ENCODE measurements around the gene S100A12.

DNA sequence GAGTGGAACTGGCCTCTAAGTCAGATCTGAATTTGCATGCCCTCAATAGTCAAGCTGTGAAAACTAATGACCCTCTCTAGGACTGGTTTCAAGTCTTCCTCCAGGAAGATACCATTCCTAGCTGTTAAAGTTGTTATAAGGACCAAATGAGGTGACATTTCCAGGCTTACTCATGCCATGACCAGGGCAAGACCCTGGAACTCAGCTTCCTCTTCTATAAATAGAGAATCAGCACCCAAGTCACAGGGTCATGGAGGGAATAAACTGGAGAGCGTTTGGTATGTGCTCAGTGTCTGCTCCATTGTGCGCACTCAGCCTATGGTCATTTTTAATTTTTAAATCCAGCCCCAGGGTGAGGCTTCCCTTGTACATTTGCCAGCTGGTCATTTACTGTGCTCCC, 15.2 kb downstream of the S100A12 start:
- TF ChIP-seq ZFP3 (CRISPR knock-in tag; IDR thresholded peaks at IDR 0.05), result no peak
- no peak for TF ChIP-seq ARNTL (CRISPR knock-in tag; IDR thresholded peaks at IDR 0.05; ENCODE audit: borderline replicate concordance, low read depth)
- no peak for TF ChIP-seq ZFP30 (CRISPR knock-in tag; IDR thresholded peaks at IDR 0.05)
- no peak for TF ChIP-seq BACH2 (CRISPR knock-in tag; IDR thresholded peaks at IDR 0.05; ENCODE audit: borderline replicate concordance)
- TF ChIP-seq, protein P1, sequence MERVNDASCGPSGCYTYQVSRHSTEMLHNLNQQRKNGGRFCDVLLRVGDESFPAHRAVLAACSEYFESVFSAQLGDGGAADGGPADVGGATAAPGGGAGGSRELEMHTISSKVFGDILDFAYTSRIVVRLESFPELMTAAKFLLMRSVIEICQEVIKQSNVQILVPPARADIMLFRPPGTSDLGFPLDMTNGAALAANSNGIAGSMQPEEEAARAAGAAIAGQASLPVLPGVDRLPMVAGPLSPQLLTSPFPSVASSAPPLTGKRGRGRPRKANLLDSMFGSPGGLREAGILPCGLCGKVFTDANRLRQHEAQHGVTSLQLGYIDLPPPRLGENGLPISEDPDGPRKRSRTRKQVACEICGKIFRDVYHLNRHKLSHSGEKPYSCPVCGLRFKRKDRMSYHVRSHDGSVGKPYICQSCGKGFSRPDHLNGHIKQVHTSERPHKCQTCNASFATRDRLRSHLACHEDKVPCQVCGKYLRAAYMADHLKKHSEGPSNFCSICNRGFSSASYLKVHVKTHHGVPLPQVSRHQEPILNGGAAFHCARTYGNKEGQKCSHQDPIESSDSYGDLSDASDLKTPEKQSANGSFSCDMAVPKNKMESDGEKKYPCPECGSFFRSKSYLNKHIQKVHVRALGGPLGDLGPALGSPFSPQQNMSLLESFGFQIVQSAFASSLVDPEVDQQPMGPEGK (CRISPR knock-in tag; IDR thresholded peaks at IDR 0.05; ENCODE audit: borderline replicate concordance), result no peak
- TF ChIP-seq CSDC2 (CRISPR knock-in tag; IDR thresholded peaks at IDR 0.05), result no peak
- TF ChIP-seq, protein P2, sequence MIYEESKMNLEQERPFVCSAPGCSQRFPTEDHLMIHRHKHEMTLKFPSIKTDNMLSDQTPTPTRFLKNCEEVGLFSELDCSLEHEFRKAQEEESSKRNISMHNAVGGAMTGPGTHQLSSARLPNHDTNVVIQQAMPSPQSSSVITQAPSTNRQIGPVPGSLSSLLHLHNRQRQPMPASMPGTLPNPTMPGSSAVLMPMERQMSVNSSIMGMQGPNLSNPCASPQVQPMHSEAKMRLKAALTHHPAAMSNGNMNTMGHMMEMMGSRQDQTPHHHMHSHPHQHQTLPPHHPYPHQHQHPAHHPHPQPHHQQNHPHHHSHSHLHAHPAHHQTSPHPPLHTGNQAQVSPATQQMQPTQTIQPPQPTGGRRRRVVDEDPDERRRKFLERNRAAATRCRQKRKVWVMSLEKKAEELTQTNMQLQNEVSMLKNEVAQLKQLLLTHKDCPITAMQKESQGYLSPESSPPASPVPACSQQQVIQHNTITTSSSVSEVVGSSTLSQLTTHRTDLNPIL (CRISPR knock-in tag; IDR thresholded peaks at IDR 0.05; ENCODE audit: low read depth), result no peak
- no peak for TF ChIP-seq RARB (CRISPR knock-in tag; IDR thresholded peaks at IDR 0.05)
- TF ChIP-seq, protein P3, sequence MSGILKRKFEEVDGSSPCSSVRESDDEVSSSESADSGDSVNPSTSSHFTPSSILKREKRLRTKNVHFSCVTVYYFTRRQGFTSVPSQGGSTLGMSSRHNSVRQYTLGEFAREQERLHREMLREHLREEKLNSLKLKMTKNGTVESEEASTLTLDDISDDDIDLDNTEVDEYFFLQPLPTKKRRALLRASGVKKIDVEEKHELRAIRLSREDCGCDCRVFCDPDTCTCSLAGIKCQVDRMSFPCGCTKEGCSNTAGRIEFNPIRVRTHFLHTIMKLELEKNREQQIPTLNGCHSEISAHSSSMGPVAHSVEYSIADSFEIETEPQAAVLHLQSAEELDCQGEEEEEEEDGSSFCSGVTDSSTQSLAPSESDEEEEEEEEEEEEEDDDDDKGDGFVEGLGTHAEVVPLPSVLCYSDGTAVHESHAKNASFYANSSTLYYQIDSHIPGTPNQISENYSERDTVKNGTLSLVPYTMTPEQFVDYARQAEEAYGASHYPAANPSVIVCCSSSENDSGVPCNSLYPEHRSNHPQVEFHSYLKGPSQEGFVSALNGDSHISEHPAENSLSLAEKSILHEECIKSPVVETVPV (CRISPR knock-in tag; IDR thresholded peaks at IDR 0.05), result no peak
- no peak for TF ChIP-seq TOX (CRISPR knock-in tag; IDR thresholded peaks at IDR 0.05; ENCODE audit: borderline replicate concordance)
- TF ChIP-seq, protein P4, sequence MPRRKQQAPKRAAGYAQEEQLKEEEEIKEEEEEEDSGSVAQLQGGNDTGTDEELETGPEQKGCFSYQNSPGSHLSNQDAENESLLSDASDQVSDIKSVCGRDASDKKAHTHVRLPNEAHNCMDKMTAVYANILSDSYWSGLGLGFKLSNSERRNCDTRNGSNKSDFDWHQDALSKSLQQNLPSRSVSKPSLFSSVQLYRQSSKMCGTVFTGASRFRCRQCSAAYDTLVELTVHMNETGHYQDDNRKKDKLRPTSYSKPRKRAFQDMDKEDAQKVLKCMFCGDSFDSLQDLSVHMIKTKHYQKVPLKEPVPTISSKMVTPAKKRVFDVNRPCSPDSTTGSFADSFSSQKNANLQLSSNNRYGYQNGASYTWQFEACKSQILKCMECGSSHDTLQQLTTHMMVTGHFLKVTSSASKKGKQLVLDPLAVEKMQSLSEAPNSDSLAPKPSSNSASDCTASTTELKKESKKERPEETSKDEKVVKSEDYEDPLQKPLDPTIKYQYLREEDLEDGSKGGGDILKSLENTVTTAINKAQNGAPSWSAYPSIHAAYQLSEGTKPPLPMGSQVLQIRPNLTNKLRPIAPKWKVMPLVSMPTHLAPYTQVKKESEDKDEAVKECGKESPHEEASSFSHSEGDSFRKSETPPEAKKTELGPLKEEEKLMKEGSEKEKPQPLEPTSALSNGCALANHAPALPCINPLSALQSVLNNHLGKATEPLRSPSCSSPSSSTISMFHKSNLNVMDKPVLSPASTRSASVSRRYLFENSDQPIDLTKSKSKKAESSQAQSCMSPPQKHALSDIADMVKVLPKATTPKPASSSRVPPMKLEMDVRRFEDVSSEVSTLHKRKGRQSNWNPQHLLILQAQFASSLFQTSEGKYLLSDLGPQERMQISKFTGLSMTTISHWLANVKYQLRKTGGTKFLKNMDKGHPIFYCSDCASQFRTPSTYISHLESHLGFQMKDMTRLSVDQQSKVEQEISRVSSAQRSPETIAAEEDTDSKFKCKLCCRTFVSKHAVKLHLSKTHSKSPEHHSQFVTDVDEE (CRISPR knock-in tag; IDR thresholded peaks at IDR 0.05), result no peak
- TF ChIP-seq GLIS3 (CRISPR knock-in tag; IDR thresholded peaks at IDR 0.05), result no peak
- no peak for TF ChIP-seq ESRRG (CRISPR knock-in tag; IDR thresholded peaks at IDR 0.05)

Data from SK-N-SH treated with all-trans-retinoic acid at 6 μM for 48 hours (cell line).